Neural progenitor cell (in vitro differentiated cells): ENCODE data around the gene POLG2.

Source experiments
- EZH2 ChIP-seq: fragments of 200-600 bp; sonication (generic); IDR thresholded peaks from 2 replicates; pipeline ENCODE4 v1.6.1; 2017; ENCODE audit warnings: antibody characterized with exemption, mild to moderate bottlenecking, moderate library complexity
- EZH2phosphoT487 ChIP-seq: fragments of 200-600 bp; sonication (generic); IDR thresholded peaks from 2 replicates; pipeline ENCODE4 v1.6.1; 2017; ENCODE audit warnings: antibody characterized with exemption
- TF ChIP-seq, protein P1 (sequence below): fragments of 200-600 bp; sonication (generic); IDR thresholded peaks from 2 replicates; pipeline ENCODE4 v1.5.1; 2017; ENCODE audit warnings: antibody characterized with exemption, mild to moderate bottlenecking

DNA sequence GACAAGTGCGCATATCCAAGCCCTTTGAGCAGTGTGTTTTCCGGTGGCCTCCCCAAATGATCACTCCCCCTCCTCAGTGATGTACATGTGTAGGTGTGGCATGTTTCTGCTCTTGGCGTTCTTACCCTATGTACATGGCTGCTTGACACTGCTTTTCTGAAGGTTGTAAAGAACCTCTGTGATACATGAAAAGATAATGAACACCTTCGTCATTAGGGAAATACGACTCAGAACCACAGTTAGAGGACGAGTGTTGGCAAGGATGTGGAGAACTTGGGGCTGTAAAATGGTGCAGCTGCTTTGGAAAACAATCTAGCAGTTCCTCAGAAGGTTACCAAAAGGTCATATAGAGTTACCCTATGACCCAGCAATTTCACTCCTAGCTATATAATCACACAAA is 38.5 kb upstream of the POLG2 start:
- TF ChIP-seq, protein P1, sequence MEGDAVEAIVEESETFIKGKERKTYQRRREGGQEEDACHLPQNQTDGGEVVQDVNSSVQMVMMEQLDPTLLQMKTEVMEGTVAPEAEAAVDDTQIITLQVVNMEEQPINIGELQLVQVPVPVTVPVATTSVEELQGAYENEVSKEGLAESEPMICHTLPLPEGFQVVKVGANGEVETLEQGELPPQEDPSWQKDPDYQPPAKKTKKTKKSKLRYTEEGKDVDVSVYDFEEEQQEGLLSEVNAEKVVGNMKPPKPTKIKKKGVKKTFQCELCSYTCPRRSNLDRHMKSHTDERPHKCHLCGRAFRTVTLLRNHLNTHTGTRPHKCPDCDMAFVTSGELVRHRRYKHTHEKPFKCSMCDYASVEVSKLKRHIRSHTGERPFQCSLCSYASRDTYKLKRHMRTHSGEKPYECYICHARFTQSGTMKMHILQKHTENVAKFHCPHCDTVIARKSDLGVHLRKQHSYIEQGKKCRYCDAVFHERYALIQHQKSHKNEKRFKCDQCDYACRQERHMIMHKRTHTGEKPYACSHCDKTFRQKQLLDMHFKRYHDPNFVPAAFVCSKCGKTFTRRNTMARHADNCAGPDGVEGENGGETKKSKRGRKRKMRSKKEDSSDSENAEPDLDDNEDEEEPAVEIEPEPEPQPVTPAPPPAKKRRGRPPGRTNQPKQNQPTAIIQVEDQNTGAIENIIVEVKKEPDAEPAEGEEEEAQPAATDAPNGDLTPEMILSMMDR: no peak
- no peak for TF ChIP-seq EZH2
- no peak for TF ChIP-seq EZH2phosphoT487
